H1 (cell line): ENCODE data around the gene MAP4K5. TPM values are rescaled to one million over a fixed set of nuclear protein-coding genes. Genes with fewer than 3 reads are reported as not detected.

Source experiments
- ATF2 ChIP-seq: IDR thresholded peaks from 2 replicates; pipeline ENCODE4 v1.6.1; 2012; ENCODE audit warnings: low read length, inconsistent platforms
- CBX8 ChIP-seq: fragments of 300-800, 300-1000 bp; sonication (generic); IDR thresholded peaks from 2 replicates; pipeline ENCODE4 v1.7.1; 2016; ENCODE audit warnings: low read depth, low read length, borderline replicate concordance
- CHD7 ChIP-seq: fragments of 300-600 bp; sonication (generic); IDR thresholded peaks from 2 replicates; pipeline ENCODE4 v1.7.1; 2012; ENCODE audit warnings: low read length, moderate library complexity, mild to moderate bottlenecking, inconsistent platforms; ENCODE audit not compliant: insufficient replicate concordance
- CTCF ChIP-seq, 3 experiments: IDR thresholded peaks; 1 replicate in 2 of 3; 2 replicates in 1 of 3; pipeline versions ENCODE4 v1.5.1 to v1.6.1; 2011; ENCODE audit warnings: low read length in 3 of 3, mild to moderate bottlenecking in 3 of 3, inconsistent platforms in 2 of 3, low read depth in 1 of 3, moderate library complexity in 1 of 3; ENCODE audit not compliant: insufficient read depth in 1 of 3; ENCODE audit errors: control extremely low read depth in 1 of 3
- GTF2F1 ChIP-seq: IDR thresholded peaks from 2 replicates; pipeline ENCODE4 v1.6.1; 2012; ENCODE audit warnings: low read depth, low read length, improper control_type of control experiment, borderline replicate concordance
- POLR2AphosphoS5 ChIP-seq: IDR thresholded peaks from 2 replicates; pipeline ENCODE4 v1.6.1; 2011; ENCODE audit warnings: low read depth, low read length
- SP1 ChIP-seq: IDR thresholded peaks from 2 replicates; pipeline ENCODE4 v1.6.1; 2011; ENCODE audit warnings: low read depth, low read length
- TEAD4 ChIP-seq: IDR thresholded peaks from 2 replicates; pipeline ENCODE4 v1.6.1; 2012; ENCODE audit warnings: low read depth, low read length, inconsistent platforms, mixed read lengths
- polyA plus RNA-seq, 7 experiments: library from polyadenylated mRNA; depleted of rRNA in 3 of 7; stranded (reverse) in 5 of 7; unstranded in 2 of 7; fragments of >200 nt in 5 of 7; fragments of 200-250 nt in 2 of 7; gene quantifications; 1 replicate in 5 of 7; 2 replicates in 1 of 7; 4 replicates in 1 of 7; pipeline versions ENCODE4 v1.2.1 to v1.2.3, GENCODE V29; 2011 to 2013; ENCODE audit warnings: missing spikeins in 2 of 7, mixed read lengths in 2 of 7
- total RNA-seq: library from RNA; stranded (reverse); fragmentation: NEBNext Ultra II Directional; extraction: Animal tissue kit (Norgen Biotek cat#: 25700); gene quantifications from 2 replicates; pipeline ENCODE4 v1.2.1, GENCODE V29; 2021

The MAP4K5 gene
- total and polyA plus RNA-seq, 2 of the 8 experiments (the other 6 are each of a cell fraction or from before 2014, with no cell fraction given), result 7.6 to 34.5 TPM

GRCh38 chr14:50533806-50534205, 1.4 kb upstream of the MAP4K5 start (continued):
- no peak for TF ChIP-seq CHD7
- no peak for TF ChIP-seq CTCF (IDR thresholded peaks at IDR 0.05; ENCODE audit: control extremely low read depth in 1 of 3, insufficient read depth in 1 of 3, low read depth in 1 of 3, low read length in 3 of 3)
- TF ChIP-seq SP1, result no peak
- no peak for TF ChIP-seq ATF2
- no peak for TF ChIP-seq CBX8
- no peak for TF ChIP-seq TEAD4
- no peak for TF ChIP-seq GTF2F1
- TF ChIP-seq POLR2AphosphoS5, result no peak
